Activated naive CD4-positive, alpha-beta T cell treated with anti-CD3 and anti-CD28 coated beads, Interleukin-2, amount 50 U/mL, for 16 hours (primary cell): Measurements from ENCODE around the gene BICDL1.

Experiments
- DNase-seq: peaks from one replicate; pipeline ENCODE4 v3.0.0-alpha.2; 2020

Gene BICDL1

GRCh38 chr12:120055231-120056000 is 66.4 kb downstream of the BICDL1 start:
- no peak for DNase-seq

GRCh38 chr12:120056739-120057138 is 67.7 kb downstream of the BICDL1 start:
- DNase-seq, result no peak

- no peak for DNase-seq
Observed at GRCh38 chr12:120060196-120060595, 71.2 kb downstream of the BICDL1 start.

- no peak for DNase-seq
Observed at GRCh38 chr12:120060717-120061116, 71.7 kb downstream of the BICDL1 start.

GRCh38 chr12:120061575-120062214 is 72.7 kb downstream of the BICDL1 start:
- no peak for DNase-seq

GRCh38 chr12:120062976-120063579 is 74.0 kb downstream of the BICDL1 start:
- no peak for DNase-seq

- DNase-seq, result no peak
Observed at GRCh38 chr12:120064054-120064940, 75.3 kb downstream of the BICDL1 start.

- no peak for DNase-seq
Observed at GRCh38 chr12:120065472-120065871, 76.4 kb downstream of the BICDL1 start.

- DNase-seq, result no peak
Observed at GRCh38 chr12:120066341-120066740, 77.3 kb downstream of the BICDL1 start.

- no peak for DNase-seq
Observed at GRCh38 chr12:120067084-120067869, 78.2 kb downstream of the BICDL1 start.

GRCh38 chr12:120067901-120068300 is 78.9 kb downstream of the BICDL1 start:
- no peak for DNase-seq

- DNase-seq, result no peak
Observed at GRCh38 chr12:120069278-120069677, 80.2 kb downstream of the BICDL1 start.

- DNase-seq, result no peak
Observed at GRCh38 chr12:120071493-120072020, 82.5 kb downstream of the BICDL1 start.

- DNase-seq, result no peak
Observed at GRCh38 chr12:120072472-120073249, 83.6 kb downstream of the BICDL1 start.

GRCh38 chr12:120075034-120075616 is 86.1 kb downstream of the BICDL1 start:
- DNase-seq, result no peak

- DNase-seq, result no peak
Observed at GRCh38 chr12:120076651-120077050, 87.6 kb downstream of the BICDL1 start.

GRCh38 chr12:120077260-120077659 is 88.2 kb downstream of the BICDL1 start:
- DNase-seq, result no peak

- no peak for DNase-seq
Observed at GRCh38 chr12:120078868-120079267, 89.8 kb downstream of the BICDL1 start.

GRCh38 chr12:120079411-120080400 is 90.7 kb downstream of the BICDL1 start:
- DNase-seq, result no peak
